GM12864 (cell line): ENCODE measurements around the gene ASTN1.
"Not testable (repeated sequence)": the region's sequence is repeated elsewhere in the genome, so short reads cannot be mapped to it uniquely, and the experiment has no call there.

Experiments used
- DNase-seq: peaks from one replicate; pipeline ENCODE4 v3.0.0-alpha.2; 2011; ENCODE audit warnings: low read depth
- H3K4me3 ChIP-seq: 2 replicates; pipeline ENCODE4 v1.5.1; 2011; ENCODE audit warnings: mild to moderate bottlenecking, low read depth, low read length, control low read depth
- CTCF ChIP-seq: IDR thresholded peaks from 2 replicates; pipeline ENCODE4 v1.5.1; 2011; ENCODE audit warnings: low read depth, mild to moderate bottlenecking, moderate library complexity, low read length, control low read depth, inconsistent platforms; ENCODE audit errors: missing control alignments

ASTN1 gene

GRCh38 chr1:177091040-177091439 is 73.5 kb downstream of the ASTN1 start:
- TF ChIP-seq CTCF = no peak
- DNase-seq = no peak
- no peak overlapping the region for H3K4me3 ChIP-seq

DNA sequence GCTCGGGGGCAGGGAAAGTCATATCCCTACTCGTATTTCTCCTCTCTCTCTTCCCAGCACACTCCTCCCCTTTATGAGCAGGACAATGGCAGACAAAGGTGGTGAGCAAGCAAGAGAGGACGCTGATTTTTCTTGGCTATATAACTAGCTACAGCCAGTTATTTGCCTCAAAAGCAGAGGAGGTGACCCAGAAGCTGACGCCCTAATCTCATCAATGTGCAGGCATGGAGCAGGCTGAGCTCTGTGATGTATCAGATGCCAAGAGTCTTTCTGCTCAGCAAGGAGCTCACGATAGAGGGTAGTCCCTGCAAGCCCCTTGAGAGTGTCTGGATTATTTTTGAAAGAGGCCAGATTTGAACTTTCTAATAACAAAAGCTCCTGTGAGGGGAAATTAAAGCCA is 75.5 kb downstream of the ASTN1 start:
- no peak overlapping the region for H3K4me3 ChIP-seq
- no peak for DNase-seq
- TF ChIP-seq CTCF = no peak

DNA sequence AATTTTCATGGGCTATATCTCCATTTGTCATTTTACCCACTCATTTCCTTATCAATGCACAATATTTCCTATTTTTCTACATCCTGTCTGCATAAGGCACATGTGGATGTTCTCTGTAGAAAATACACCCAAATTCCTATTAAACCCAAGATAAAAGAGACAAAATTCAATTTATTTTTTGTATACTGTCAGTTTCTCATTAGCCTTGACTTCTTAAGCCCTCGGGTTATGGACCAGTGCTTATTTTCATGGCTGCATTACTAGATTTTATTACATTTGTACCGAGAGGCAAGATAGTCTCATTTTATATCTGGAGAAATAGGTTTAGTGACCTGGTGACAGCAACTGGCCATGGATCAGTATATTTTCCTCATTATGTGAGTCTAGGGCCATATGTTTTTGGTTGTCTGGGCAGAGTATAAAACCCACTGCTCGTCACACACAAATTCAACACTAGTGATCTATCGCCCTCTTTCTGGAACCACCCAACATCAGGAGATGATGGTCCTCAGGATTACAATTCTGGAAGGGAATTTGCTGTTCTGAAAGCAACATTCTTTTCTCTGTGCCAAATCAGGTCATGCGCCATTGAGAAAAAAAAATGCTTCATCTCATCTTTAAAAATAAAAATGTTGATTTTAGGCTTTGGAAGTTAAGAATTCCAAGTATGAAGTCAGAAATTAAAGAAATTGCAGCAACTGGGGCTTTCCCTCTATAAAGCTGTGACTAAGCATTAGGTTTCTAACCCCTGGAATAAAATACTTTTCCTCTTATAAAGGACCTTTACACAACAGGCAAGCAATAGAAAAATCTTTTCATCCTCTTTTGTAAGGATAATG is 81.4 kb downstream of the ASTN1 start:
- TF ChIP-seq CTCF = no peak
- no peak for DNase-seq
- H3K4me3 ChIP-seq = no peak overlapping the region

DNA sequence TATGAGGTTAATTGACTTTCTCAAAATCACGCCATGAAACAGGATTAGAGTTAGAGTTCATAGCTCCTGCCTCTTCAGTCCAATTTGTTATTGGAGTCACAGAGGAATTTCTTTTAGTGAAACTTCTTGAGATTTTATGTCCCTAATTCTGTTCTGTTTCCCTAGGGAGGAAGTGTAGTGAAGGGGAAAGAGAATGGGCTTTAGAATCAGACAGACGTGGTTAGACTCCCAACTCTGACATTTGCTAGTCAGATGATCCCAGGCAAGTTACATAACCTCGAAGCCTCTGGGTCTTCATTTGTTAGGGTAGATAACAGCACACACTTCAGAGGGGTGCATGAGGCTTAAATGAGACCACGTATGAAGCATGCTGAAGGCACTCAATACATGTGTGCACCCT is 83.9 kb downstream of the ASTN1 start:
- no peak for DNase-seq
- TF ChIP-seq CTCF = no peak
- no peak overlapping the region for H3K4me3 ChIP-seq

- DNase-seq = no peak
- H3K4me3 ChIP-seq = no peak overlapping the region
- TF ChIP-seq CTCF = no peak
These were observed 86.6 kb downstream of the ASTN1 start for GRCh38 chr1:177077734-177078499.

DNA sequence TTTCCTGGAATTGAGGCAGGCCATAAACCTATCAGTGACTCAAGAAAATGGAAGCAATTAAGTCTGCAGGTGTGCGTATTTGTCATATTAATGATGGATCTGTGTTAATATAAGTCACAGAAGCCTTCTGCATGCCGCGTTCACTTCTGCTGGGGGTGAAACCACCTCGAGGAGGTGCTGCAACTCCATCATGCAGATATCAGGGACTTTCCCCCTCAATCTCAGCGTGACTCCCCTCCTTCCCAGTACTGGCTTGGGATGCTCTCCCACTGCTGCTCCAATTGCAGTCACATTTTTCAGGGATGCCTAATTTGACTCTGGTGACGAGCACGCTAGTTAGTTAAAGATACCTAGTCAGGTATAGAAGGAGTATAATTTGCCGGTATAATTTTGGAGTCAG is 87.5 kb downstream of the ASTN1 start:
- H3K4me3 ChIP-seq = no peak overlapping the region
- TF ChIP-seq CTCF = no peak
- DNase-seq = no peak

GRCh38 chr1:177074811-177075210 is 89.7 kb downstream of the ASTN1 start:
- H3K4me3 ChIP-seq, DNase-seq: not testable (repeated sequence)
